GM18520 (cell line): Measurements from ENCODE around the gene RNPS1.

Experiments used
- ATAC-seq: cut with Tn5 transposase; IDR thresholded peaks from one replicate; pipeline ENCODE4 v1.9.1; 2021; ENCODE audit not compliant: unreplicated experiment

Gene RNPS1

GRCh38 chr16:2216330-2216729, 51.6 kb downstream of the RNPS1 start:
- ATAC-seq: no peak

- no peak for ATAC-seq
These were observed 53.3 kb downstream of the RNPS1 start, which contains the start of gene PGP for GRCh38 chr16:2214719-2214968. Gene PGP (minus strand): TSS chr16:2214840. CDS start chr16:2214777, 63 bp downstream.

DNA sequence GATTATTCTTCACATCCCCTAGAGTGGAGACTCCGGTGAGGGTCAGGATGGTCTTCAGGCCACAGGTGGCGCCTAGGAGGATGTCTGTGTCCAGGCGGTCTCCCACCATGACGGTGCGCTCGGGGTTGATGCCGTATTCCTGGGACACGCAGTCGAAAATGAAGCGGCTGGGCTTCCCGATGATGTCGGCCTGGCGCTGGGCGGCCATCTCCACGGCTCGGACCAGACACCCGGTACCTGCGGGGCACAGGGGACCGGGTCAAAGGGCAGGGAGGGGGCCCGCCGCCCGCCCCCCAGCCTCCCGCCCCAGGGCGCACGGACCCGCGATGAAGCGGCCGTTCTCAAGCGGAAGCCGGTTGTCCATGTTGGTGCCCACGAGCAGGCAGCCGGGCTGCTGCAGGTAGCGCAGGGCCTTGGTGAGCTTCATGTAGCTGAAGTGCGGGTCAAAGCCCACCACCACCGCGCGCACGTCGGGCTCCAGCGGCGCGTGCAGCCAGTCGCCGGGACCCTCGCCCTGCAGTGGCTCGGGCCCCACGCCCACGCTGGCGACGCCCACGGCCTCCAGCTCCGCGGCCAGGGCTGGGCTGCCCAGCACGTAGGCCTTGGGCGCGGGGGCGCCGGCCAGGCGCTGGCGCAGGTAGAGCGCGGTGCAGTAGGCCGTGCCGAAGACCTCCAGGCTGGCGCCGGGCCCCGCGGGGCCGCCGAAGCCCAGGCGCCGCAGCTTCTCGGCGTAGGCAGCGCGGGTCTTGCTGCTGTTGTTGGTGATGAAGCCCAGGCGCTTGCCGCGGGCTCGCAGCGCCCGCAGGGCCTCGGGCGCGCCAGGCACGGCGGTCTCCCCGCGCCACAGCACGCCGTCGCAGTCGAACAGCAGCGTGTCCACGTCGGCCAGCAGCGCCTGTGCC, 53.9 kb downstream of the RNPS1 start:
- ATAC-seq: no peak

GRCh38 chr16:2212362-2213324, 55.3 kb downstream of the RNPS1 start:
- ATAC-seq: no peak

GRCh38 chr16:2211923-2212347, 56.0 kb downstream of the RNPS1 start:
- ATAC-seq: no peak

GRCh38 chr16:2210386-2211365, 57.2 kb downstream of the RNPS1 start, which contains the start of gene BRICD5:
Gene BRICD5 (minus strand): TSS chr16:2210863. CDS start chr16:2210833, 30 bp downstream.
- no peak for ATAC-seq

GRCh38 chr16:2210009-2210332, 58.0 kb downstream of the RNPS1 start:
- no peak for ATAC-seq

- ATAC-seq: no peak
These were observed 58.5 kb downstream of the RNPS1 start for GRCh38 chr16:2209258-2210008.

DNA sequence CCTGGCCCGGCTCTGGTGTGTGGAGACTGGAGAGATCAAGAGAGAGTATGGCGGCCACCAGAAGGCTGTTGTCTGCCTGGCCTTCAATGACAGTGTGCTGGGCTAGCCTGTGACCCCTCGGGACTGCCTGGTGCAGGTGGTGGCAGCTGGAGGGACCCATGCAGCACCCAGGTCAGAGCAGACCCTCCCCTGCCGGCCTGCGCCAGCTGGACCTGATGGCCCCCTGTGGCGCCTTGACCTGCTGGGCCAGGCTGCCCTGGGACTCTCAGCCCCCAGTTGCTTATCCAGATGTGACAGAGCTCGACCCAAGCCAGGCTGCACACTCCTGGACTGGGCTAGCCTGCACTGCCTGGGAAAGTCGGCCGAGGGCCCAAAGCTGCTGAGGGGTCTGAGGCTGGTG, 59.2 kb downstream of the RNPS1 start:
- no peak for ATAC-seq

DNA sequence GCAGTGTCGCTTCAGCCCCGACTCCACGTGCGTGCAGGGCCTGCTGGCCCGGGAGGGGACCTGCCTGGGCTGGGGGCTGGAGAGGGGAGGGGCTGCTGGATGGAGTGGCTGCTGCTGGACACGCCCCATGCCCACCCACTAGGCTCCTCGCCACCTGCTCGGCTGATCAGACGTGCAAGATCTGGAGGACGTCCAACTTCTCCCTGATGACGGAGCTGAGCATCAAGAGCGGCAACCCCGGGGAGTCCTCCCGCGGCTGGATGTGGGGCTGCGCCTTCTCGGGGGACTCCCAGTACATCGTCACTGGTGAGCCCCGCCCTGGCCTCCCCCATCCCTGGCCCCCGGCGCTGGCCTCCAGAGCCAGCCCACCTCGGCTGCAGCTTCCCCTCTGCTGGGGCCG, 59.6 kb downstream of the RNPS1 start:
- no peak for ATAC-seq

- no peak for ATAC-seq
These were observed 60.1 kb downstream of the RNPS1 start for GRCh38 chr16:2207872-2208271.

GRCh38 chr16:2206780-2207433, 61.0 kb downstream of the RNPS1 start:
- no peak for ATAC-seq

DNA sequence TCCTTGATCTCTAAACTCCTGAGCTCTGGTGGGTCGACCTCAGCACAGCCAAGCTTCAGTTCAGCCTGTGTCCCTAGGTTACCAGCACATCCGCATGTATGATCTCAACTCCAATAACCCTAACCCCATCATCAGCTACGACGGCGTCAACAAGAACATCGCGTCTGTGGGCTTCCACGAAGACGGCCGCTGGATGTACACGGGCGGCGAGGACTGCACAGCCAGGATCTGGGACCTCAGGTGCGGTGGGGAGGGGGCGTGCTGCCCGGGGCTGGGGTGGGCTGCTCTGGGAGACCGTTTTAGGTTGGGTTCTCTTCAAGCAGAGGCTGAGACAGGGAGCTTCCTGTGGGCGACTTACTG, 61.5 kb downstream of the RNPS1 start:
- no peak for ATAC-seq

GRCh38 chr16:2205967-2206313, 62.0 kb downstream of the RNPS1 start:
- no peak for ATAC-seq

GRCh38 chr16:2205104-2205966, 62.6 kb downstream of the RNPS1 start, which contains the start of gene MLST8:
Gene MLST8 (plus strand): TSS chr16:2205454. CDS start chr16:2206086, 632 bp downstream.
- ATAC-seq: peak; percentile 75

DNA sequence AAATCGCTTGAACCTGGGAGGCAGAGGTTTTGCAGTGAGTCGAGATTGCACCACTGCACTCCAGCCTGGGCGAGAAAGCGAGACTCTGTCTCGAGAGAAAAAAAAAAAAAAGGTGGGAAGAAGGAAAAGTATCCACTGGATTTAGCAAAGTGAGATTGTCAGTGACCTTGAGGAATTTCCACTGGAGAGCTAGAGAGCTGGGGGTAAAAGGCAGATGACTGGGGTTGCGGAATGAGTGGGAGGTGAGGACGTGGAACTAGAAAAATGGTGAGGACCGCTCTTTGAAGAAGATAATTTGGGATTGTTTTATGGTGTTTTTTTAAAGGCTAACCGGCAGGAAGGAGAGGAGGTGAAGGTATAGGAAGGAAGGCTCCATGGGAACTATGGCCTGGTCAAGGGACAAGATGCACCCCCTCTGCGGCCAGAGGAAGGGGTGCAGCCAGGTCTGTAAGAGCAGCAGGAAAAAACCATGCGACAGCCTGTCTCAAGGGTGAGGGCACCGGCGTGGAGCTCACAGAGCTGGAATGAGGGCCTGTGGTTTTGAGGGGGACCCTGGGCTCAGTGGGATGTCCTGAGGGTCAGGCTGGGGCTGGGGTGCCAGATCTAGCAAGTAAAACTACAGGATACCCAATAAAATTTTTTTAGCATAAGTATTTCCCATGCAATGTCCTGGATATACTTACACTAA, 63.4 kb downstream of the RNPS1 start:
- no peak for ATAC-seq
